Stimulated activated effector memory CD8-positive, alpha-beta T cell treated with anti-CD3 and anti-CD28 coated beads, Interleukin-12 subunit alpha, Interleukin-12 subunit beta, amount 100 ng/mL, for 72 hours (primary cell): Measurements from ENCODE around the gene MC1R.

Experiments used
- ATAC-seq: fragments of 150-1000 bp; cut with Tn5 transposase; 2 replicates; pipeline ENCODE4 v1.10.0; 2021
- DNase-seq, 2 donors: peaks; one replicate each; pipeline ENCODE4 v3.0.0; 2021 to 2022; ENCODE audit warnings: low spot score in 2 of 2
- H3K27ac Mint-ChIP-seq: one replicate; pipeline ENCODE4 v1.8.0; 2022; ENCODE audit warnings: mild to moderate bottlenecking, mixed read lengths
- H3K36me3 Mint-ChIP-seq: one replicate; pipeline ENCODE4 v1.8.0; 2022; ENCODE audit warnings: mild to moderate bottlenecking, mixed read lengths
- H3K4me1 Mint-ChIP-seq: one replicate; pipeline ENCODE4 v1.8.0; 2022; ENCODE audit warnings: mixed read lengths
- H3K4me3 Mint-ChIP-seq: one replicate; pipeline ENCODE4 v1.8.0; 2022; ENCODE audit warnings: mild to moderate bottlenecking, mixed read lengths
- H3K9me3 Mint-ChIP-seq: one replicate; pipeline ENCODE4 v1.8.0; 2022; ENCODE audit warnings: mixed read lengths

Gene MC1R

DNA sequence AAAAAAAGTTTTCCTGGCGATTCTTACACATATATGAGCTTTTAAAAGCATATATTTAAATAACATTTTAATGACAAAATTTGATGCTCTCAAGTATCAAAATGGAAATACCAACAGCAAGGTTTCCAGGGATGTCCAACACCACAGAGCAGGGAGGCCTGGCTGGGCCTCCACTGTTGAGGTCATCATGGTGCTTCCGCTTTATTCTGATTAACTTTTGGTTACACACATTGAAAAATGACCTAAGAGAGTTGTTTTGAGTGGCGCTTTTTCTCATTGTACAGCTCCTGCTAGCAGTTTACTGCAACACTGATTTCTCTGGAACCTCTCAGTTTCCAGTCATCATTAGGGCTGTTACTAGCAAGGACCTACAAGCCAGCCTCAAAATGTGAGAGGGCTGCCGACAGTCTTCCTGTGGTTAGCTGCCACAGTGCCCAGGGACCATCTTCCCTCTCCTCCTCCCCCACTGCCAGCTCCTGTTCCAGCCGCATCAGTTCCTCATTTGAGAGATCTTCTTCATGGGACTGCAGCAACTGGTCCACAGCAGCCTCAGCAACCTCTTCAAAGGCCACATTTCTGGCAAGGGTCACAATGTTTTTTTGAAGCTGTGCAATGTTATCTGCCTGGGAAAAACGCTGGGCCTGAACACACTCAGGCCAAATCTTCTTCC is 51.2 kb downstream of the MC1R start:
- DNase-seq (no peak), ATAC-seq (no peak)
- no peak overlapping the region for H3K4me3 Mint-ChIP-seq
- peaks cover 21% of the 10 kb centered on the region for H3K36me3 Mint-ChIP-seq
- H3K4me1 Mint-ChIP-seq, result peaks cover 25% of the 10 kb centered on the region
- H3K9me3 Mint-ChIP-seq, result no peaks in the 10 kb centered on the region
- no peak overlapping the region for H3K27ac Mint-ChIP-seq
